ENCODE data around the gene EFNA1. TPM values are rescaled to one million over a fixed set of nuclear protein-coding genes. Genes with fewer than 3 reads are reported as not detected.
"Not testable (repeated sequence)": the region's sequence is repeated elsewhere in the genome, so short reads cannot be mapped to it uniquely, and the experiment has no call there.

The EFNA1 gene
- total RNA-seq, 4 donors from 2014 or later, result 27.4 to 41.4 (median 34.0) TPM

DNA sequence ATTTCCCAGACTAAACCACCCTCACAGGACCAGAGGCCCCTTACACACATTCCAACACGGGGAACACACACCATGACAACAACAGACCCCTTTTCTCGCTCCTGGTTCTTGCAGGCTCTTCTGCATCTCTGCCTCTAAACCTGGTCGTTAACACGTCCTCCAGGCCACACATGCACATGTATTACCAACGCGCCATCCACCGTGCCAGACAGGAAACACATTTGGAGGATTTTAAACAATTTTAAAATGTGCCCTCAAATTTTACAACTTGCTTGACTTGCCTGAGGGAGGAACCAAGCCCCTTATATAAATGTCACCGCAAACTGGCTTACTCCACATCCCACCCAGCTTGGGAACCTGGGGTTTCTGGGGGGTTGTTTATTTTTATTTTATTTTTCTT, 16.9 kb upstream of the EFNA1 start:
- WGBS, 2 donors, result 54 to 65% methylated on average over 8 of the region's 8 CpGs
- no peaks in the 10 kb centered on the region for H3K36me3 ChIP-seq
- H3K4me3 ChIP-seq, result no peak overlapping the region
- TF ChIP-seq, protein P1, sequence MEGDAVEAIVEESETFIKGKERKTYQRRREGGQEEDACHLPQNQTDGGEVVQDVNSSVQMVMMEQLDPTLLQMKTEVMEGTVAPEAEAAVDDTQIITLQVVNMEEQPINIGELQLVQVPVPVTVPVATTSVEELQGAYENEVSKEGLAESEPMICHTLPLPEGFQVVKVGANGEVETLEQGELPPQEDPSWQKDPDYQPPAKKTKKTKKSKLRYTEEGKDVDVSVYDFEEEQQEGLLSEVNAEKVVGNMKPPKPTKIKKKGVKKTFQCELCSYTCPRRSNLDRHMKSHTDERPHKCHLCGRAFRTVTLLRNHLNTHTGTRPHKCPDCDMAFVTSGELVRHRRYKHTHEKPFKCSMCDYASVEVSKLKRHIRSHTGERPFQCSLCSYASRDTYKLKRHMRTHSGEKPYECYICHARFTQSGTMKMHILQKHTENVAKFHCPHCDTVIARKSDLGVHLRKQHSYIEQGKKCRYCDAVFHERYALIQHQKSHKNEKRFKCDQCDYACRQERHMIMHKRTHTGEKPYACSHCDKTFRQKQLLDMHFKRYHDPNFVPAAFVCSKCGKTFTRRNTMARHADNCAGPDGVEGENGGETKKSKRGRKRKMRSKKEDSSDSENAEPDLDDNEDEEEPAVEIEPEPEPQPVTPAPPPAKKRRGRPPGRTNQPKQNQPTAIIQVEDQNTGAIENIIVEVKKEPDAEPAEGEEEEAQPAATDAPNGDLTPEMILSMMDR (IDR thresholded peaks at IDR 0.05), result no peak
- TF ChIP-seq EP300 (IDR thresholded peaks at IDR 0.05) (no peak), POLR2A (IDR thresholded peaks at IDR 0.05) (no peak)
- no peaks in the 10 kb centered on the region for H3K9me3 ChIP-seq
- DNase-seq (ENCODE audit: low spot score in 2 of 2), result no peak
- no peak overlapping the region for H3K27ac ChIP-seq
- H3K27me3 ChIP-seq, result no peaks in the 10 kb centered on the region
- peaks cover 0 to 1% (median 0%) of the 10 kb centered on the region in 4 donors for H3K4me1 ChIP-seq

DNA sequence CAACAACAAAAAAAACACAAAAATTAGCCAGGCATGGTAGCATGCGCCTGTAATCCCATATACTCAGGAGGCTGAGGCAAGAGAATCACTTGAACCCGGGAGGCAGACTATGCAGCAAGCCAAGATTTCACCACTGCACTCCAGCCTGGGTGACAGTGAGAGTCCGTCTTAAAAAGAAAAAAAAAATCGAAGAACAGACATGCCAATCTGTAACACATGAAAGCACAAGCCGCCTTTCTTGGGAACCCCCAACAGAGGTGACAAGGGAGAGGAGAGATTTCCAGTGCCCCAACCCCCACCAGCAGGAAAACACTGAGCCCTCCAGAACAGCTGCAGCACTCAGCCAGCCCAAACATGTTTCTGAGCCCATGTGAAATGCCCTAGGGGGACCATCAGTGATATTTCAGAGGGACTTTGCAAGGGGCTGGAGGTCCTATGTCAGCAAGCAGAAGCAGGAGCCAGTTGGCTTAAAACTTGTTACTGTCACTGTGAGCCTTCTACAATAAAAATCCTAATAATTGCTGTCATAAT, 14.2 kb upstream of the EFNA1 start:
- H3K36me3 ChIP-seq, result no peaks in the 10 kb centered on the region
- no peaks in the 10 kb centered on the region for H3K4me1 ChIP-seq
- no peak for DNase-seq (ENCODE audit: low spot score in 2 of 2)
- TF ChIP-seq EP300 (IDR thresholded peaks at IDR 0.05) (no peak), POLR2A (IDR thresholded peaks at IDR 0.05) (no peak)
- TF ChIP-seq, protein P1 (IDR thresholded peaks at IDR 0.05), result no peak
- H3K9me3 ChIP-seq, result no peaks in the 10 kb centered on the region
- H3K27ac ChIP-seq, result no peak overlapping the region
- 51 to 67% methylated on average over 5 of the region's 5 CpGs for WGBS, 2 donors
- no peak overlapping the region for H3K4me3 ChIP-seq
- no peaks in the 10 kb centered on the region for H3K27me3 ChIP-seq

DNA sequence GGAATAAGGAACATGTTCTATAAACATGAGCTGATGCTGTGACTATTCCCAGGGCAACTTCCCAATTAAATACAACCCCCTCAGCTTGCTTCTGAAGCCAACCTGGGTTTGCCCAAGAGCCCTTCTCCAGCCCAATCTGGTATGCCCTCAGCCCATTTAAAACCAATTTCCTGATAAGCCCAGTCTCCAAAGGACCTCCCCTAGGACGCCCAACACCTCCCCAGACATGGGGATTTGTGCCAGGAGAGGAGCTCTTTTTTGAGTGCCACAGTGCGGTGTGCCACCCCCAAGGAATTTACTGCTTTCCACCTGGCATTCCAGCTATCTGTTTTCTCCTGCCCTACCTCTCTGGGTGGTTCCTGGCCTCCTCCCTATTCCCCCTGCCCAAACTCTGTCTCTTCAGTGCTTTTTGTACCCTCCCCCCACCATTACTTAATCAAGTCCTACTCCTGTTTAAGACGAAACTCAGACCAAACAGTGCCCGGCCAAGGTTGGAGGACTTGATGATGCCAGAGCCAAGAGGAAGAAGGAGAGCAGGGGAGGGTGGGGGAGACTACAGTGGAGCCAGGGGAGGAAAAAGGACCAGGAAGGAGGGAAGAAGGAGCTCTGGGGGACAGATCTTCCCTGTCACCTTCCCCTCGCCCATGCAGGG, 11.4 kb upstream of the EFNA1 start:
- no peak overlapping the region for H3K27ac ChIP-seq
- H3K36me3 ChIP-seq, result no peaks in the 10 kb centered on the region
- whole genome bisulfite sequencing, 2 donors, result 70% methylated on average over 5 of the region's 5 CpGs
- no peaks in the 10 kb centered on the region for H3K4me1 ChIP-seq
- H3K27me3 ChIP-seq, result no peaks in the 10 kb centered on the region
- H3K9me3 ChIP-seq, result no peaks in the 10 kb centered on the region
- TF ChIP-seq EP300 (IDR thresholded peaks at IDR 0.05) (no peak), POLR2A (IDR thresholded peaks at IDR 0.05) (no peak)
- TF ChIP-seq, protein P1 (IDR thresholded peaks at IDR 0.05), result no peak
- DNase-seq (ENCODE audit: low spot score in 2 of 2), result no peak
- no peak overlapping the region for H3K4me3 ChIP-seq

DNA sequence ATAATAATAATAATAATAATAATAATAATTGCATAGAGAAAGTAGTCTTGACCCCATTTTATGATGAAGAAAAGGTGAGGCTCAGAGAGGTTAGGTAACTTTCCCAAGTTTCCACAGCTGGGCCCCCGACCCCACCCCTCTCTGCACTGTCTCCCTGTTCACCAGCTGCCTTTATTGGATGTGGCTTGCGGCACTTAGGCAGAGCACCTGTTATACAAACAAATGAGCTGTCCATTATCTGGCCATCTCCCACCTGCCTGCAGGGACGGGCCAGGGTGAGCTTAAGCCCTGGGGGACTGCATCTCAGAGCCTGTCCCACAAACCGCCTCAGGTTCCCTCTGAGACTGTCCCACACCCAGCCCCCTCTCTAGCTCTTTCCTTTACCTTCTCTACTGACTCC, 10.1 kb upstream of the EFNA1 start:
- DNase-seq (ENCODE audit: low spot score in 2 of 2), result no peak
- Histone ChIP-seq H3K27me3 (no peaks in the 10 kb centered on the region), H3K36me3 (no peaks in the 10 kb centered on the region), H3K27ac (no peak overlapping the region), H3K9me3 (no peaks in the 10 kb centered on the region), H3K4me3 (no peak overlapping the region), H3K4me1 (no peaks in the 10 kb centered on the region)
- 62 to 71% methylated on average over 4 of the region's 4 CpGs for WGBS, 2 donors
- no peak for TF ChIP-seq EP300 (IDR thresholded peaks at IDR 0.05)
- TF ChIP-seq, protein P1 (IDR thresholded peaks at IDR 0.05), result no peak
- no peak for TF ChIP-seq POLR2A (IDR thresholded peaks at IDR 0.05)

- not testable (repeated sequence) for H3K27me3 ChIP-seq; DNase-seq (ENCODE audit: low spot score in 2 of 2); H3K27ac ChIP-seq; H3K4me1 ChIP-seq; H3K4me3 ChIP-seq; H3K36me3 ChIP-seq; H3K9me3 ChIP-seq
- 90 to 91% methylated on average over 7 of the region's 7 CpGs for WGBS, 2 donors
Measured at GRCh38 chr1:155118090-155118489, 9.6 kb upstream of the EFNA1 start.
